GM19372 (cell line): ENCODE measurements around the gene COL15A1.
"Not testable (repeated sequence)": the region's sequence is repeated elsewhere in the genome, so short reads cannot be mapped to it uniquely, and the experiment has no call there.

Experiments used
- ATAC-seq: cut with Tn5 transposase; IDR thresholded peaks from one replicate; pipeline ENCODE4 v1.9.1; 2021; ENCODE audit warnings: mild to moderate bottlenecking, low read depth, moderate library complexity; ENCODE audit not compliant: unreplicated experiment

COL15A1 gene

DNA sequence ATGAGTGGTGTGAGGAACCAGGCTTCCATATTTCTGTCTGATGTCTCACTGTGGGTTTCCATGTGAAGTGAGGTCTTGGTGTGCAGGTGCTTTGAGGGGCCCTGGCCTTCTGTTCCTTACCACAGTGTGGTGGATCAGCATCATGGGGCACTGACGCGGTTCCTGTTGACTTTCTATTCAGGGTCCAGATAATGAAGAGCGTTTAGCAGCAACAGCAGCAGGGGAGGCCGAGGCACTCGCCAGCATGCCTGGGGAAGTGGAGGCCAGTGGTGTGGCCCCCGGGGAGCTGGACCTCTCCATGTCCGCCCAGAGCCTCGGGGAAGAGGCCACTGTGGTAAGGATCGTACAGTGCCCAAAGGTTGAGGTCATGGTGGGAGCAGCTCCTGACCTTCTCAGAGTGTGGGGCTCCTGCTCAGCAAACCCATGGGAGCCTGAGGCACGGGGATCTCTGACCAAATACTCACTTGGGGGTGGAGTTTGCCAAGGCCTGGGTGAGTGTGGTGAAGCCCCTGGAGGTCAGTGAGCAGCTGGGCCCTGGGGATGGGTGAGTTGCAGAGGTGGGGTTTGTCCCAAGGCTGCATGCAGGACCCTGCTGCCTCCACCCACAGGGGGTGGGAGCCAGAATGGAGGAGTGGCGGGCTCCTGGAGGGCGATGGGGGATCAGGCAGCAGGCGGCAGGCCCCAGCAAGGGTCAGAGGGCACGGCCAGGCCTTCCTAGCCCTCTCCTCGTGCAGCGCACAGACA is 61.2 kb downstream of the COL15A1 start:
- no peak for ATAC-seq

DNA sequence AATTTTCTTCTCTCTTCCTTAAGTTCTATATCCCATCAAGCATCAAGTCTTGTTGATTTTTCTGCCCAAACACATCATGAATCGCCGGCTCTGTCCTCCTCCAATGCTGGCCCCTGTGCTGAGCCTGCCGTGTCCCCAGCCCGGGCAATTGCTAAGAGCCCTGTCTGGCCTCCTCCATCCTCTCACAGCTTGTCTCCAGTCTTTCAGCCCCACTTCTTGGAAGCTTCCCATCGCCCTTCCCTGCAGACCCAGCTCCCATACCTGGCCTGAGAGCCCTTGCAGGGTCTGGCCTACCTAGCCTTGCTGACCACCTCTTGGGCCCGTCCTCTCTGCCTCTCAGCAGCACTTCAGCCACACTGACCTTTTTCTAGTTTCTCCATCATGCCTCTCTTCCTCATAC is 61.9 kb downstream of the COL15A1 start:
- ATAC-seq = no peak

DNA sequence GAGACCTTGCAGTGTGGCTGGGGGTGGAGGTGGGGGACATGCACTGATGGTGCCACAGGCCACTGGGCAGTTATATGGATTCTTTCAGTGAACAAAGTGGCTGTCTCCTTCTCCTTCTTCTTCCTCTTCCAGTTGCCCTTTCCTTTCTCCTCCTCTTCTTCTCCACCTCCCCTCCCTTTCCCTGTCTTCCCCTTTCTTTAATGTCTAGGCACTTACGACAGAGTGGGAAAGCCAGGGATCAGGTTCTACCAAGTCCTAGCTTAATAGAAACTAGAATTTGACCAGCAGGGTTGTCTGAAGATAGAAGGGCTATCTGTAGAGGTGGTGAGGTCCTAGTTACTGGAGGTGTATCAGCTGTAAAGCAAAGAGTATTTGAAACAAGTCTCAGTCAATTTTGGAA is 62.8 kb downstream of the COL15A1 start:
- no peak for ATAC-seq

DNA sequence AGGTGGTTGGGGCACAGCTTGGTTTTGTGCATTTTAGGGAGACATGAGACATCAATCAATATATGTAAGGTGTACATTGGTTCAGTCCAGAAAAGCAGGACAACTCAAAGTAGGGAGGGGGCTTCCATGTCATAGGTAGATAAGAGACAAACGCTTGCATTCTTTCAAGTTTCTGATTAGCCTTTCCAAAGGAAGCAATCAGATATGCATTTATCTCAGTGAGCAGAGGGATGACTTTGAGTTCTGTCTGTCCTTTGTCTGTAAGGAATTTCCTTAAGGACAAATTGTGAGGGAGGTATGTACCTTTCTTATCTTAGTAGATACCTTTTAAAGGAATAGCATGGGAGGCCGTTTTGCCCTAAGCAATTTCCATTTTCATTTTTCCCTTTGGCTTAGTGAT is 63.3 kb downstream of the COL15A1 start:
- no peak for ATAC-seq

DNA sequence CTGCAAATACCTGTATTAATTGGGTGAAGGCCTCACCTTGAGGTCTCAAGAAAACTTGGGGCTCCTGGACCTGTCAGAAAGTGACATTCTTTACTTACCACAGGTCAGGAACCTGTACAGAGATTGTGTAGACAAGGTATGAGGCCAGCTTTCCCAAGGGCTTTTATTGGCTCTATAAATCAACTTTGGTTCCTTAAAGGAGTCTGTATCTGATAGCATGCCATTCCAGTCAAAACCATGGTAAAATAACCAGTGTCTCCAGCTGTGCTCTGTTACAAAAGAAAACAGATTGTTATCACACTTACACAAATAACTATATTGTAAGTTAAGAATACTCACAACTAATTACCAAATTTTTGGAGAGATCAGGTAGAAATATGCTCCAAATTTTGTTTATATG is 64.5 kb downstream of the COL15A1 start:
- ATAC-seq = no peak

DNA sequence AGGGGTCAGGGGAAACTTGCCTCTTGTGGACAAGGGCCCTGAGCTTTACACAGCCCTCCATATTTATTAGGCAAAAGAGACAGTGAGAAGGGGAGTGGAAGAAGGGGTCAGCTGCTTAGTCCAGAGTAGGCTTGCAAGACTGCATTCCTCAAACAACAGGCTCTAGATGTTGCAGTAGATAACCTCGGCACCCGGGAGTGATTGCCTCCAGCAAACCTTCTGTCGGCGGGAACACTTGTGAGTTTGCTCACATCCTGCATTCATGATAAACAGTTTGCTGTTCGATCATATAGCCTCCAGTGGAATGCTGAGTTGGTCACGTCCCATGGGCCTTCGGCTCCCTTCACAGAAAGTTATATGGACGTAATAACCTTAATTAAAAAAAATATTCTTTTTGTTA is 66.7 kb downstream of the COL15A1 start:
- ATAC-seq = not testable (repeated sequence)

DNA sequence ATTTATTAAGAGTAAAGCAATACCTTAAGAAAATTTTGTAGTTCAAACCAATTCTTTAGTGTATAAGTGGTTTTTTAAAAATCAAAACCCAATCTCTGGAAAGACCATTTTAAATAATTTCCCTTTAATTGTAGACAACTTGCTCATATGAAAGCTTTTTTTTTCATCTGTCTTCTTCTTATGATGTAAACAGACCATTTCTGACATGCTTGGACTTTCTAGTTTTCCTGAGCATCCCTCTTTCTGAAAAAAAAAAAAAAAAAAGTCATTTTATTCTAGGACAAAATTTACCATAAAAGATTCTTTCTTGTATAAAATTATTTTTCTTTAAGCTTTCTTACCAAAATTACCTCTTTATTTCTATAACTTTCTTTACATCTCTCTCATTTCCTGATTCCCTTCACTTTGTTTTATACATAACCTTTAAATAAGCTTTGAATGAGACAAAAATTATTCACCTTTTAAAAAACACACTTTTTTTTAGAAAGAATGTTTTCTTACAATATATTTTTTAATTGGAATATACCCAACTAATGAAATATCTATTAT is 67.5 kb downstream of the COL15A1 start:
- ATAC-seq = no peak

DNA sequence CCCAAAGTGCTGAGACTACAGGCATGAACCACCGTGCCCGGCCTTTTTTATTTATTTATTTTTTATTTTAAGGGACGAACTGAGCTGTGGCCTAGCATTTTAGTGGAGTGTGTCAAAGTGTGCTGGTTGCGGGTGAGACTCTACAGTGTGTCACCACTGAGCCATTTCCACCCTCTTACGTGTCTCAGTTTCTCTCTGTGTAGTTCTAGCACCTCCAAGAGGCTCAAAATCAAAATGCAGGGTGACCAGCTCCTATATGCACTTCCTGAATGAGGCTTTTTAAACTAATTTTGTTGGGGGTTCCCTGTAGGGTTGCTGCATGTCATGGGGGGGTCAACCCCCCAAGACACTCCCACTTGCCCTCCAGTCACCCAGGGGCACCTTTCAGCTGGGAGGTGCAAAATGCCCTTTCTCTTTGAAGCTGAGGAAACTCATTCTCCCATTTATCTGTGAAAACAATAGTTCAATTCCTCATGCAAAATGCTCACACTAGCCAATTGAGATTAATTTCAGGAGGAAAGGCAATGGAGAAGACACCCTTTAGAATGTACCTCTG is 69.3 kb downstream of the COL15A1 start:
- no peak for ATAC-seq

DNA sequence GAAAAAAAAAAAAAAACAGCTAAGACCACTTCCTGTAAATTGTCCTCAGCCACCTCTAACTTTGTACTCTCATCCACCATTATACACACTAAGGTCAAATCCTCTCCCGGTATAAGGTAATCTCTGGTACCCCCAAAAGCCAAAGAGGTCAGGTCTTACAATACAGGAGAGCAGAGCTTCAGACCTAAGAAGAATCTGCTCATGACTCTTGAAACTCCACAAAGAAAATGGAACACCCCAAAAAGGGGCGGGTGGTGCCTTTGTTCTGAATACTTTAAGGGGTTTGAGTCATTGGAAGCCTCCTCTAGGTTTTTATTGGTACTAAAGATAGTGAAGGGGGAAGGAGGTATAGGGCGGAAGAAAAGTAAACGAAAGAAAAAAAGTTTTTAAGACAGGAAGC is 69.8 kb downstream of the COL15A1 start:
- no peak for ATAC-seq

DNA sequence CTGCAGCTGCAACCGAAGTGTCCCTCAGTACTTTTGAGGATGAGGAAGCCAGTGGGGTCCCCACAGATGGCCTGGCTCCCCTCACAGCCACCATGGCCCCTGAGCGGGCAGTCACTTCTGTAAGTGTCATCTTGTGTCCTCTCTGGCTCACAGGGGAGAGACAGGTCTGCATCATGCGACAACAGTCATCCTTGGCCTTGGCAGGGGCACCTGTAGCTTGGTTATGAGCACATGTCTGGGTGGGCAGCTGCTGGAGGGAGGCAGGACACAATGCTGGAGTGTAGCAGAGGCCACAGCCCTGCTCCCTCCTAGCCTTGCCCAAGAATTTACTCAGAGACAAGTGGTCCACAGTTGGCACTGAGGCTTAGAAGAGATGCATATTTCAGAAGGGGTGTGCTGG is 71.7 kb downstream of the COL15A1 start:
- ATAC-seq = no peak

DNA sequence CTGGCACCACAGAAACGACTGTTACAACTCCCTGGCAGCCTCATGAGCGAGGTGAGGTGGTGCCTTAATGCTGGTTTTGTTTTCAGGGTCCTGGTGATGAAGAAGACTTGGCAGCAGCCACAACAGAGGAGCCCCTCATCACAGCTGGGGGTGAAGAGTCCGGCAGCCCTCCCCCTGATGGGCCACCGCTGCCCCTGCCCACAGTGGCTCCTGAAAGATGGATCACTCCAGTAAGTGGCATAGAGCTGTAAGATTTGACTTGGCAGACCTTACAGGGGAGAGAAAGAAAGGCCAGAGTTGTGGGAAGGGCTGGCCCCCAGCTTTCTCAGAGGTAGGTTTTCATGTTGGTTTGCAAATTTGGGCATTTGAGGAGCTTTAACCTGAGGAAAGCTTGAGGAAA is 72.2 kb downstream of the COL15A1 start:
- no peak for ATAC-seq

DNA sequence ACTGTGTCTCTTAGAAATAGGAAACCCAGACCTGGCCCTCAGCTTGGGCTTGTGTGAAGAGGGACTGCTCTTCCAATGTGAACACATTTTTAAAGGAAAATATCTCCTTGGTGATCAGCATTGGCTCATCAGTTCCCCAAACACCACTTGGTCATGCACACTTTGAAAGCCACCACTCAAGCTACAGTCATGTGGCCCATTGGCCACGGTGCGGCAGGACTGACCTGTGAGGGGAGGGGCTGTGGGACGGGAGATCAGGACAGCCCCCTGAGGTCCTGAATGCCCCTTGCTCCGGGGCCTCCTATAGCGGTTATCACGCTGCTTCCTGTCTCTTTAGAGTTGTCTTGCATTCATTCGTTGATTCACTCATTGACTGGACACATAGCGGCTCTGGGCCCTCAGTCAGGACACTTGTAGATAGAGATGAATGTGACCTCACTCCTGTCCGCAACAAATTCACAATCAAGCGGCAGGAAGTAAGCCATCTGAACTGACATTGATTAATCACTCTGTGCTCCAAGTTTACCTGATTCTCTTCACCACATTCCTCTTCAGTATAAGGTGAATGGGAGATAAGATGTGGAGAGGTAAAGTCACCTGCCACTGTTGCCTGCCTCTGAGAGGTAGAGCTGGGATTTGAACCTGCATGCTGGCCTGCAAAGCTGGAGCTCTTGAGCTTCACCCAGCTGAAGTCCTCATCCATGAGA is 73.1 kb downstream of the COL15A1 start:
- no peak for ATAC-seq

DNA sequence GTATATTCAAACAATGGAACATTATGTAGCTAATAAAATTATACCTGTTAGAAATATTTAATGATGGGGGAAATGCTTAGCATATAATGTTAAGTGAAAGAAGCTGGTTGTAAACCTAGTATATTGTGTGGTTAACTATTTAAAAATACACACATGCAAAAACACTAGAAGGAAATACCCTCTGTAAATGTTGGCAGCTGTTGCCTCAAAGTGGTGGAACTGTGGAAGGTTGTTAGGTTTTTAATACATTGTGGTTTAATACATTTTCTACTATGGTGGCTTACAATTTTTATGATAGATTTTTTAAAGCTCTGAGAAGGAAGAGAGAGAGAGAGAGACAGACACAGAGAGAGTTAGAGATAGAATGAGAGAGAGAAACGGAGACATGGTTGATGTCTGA is 74.9 kb downstream of the COL15A1 start:
- ATAC-seq = no peak

DNA sequence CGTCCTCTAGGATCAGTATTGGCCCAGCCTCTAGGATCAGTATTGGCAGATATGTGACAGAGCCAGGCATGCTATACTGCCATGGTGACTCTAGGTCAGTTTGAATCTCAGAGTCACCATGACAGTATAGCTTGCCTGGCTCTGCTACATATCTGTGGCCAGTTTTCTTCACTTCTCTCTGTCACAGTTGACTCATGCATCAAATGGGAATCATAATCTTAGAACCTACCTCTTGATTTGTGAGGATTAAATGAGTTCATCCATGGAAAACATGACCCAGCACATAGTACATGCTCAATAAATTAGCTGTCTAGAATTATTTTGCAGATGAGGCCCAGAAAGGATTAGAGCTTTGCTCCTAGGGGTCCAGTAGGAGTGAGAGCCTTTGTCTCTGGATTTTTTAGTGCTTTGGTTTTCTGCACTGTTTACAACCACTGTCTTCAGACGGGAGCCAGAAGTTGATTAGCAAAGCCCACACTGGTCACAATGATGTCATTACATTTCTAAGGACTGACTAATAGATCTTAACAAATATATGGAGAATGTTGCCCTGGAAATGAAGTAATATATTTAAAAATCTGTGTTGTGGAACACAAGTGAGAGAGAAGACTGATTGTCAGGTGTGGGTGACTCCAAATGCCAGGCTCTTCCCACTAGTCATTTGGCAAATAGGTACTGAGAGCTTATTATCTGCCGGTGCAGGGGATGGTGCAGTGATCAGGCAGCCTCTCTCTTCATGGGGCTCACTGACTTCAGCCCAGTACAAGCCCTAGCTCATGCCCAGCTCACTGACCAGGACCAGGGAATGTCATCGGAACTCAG is 76.0 kb downstream of the COL15A1 start:
- no peak for ATAC-seq

DNA sequence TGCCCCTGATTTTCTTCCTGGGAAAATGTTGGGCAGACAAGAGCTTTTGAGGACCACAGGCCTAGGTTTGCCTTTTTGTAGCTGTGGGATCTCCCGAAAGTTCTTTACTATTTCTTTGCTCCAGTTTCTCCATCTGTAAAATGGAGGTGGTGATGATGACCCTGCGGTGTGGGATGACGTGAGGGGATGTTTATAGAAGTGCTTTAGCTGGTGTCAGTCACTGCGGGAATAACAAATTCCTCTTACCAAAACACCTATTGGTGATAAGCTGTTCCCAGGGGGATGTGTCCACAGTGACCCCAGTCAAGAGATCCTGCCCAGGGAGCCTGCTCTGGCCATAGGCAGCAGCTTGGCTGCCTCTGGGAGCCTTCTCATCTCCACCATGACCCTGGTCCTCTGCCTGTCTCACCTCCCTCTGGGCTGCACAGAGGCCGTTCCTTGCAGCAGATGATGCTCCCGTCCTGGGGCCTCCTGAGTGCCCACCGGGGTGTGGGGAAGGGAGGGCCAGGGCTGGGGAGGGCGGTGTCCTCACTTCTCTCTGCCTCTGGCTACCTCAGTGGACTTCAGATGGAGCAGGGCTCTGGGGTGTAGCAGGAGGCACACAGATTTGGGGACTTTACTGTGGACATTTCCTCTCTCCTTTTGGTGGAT is 77.2 kb downstream of the COL15A1 start:
- ATAC-seq = no peak

DNA sequence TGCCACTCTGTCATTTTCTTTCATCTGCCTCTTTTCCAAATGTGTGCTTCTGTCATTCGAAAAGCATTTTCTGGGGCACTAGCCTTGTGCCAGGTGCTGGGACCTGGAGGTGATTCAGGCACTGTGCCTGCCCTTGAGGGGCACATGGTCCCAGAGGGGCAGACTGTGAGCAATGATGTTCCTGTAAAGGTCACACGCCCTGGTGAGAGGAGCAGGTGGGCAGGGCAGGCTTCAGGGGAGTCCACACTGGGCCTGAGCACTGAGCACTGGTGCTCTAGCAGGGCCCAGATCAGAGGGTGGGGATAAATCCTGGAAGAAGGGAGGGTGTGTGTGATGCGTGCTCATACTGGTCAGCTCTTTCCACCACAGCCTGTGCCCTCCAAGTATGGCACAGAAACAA is 77.8 kb downstream of the COL15A1 start:
- no peak for ATAC-seq

DNA sequence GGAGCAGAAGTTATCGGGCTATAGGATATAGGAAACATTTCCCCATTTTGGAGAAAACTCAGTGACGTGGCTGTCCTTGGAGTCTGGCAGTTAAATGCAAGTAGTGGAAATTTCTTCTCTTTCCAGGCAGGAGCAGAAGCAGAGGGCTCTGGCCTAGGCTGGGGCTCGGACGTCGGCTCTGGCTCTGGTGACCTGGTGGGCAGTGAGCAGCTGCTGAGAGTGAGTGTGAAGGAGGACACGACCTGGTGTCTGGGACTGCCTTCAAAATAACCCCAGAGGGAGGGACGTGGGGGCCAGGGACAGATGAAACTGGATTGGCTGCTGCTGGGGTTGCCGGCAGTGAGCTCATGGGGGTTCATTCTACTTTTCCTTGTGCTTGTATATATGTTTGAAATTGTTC is 79.5 kb downstream of the COL15A1 start:
- no peak for ATAC-seq

DNA sequence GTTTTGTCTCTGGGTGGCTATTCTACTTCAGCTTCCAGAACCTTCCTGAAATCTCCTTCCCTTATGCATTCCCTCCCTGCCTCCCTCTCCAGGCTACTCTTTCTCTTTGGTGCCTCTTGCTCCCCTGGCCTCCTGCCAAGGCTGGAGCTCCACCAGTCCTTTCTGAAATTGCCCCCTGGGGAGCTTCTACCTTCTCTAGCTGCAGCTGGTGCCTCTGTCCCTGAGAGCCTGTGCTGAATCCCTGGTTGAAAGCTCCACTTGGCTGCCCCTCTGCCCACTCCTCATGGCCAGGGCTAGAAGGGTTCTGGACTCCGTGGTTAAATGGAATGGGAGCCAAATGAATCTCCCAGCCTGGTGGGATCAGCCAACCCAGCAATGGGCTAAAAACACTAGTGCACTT is 80.1 kb downstream of the COL15A1 start:
- ATAC-seq = no peak

DNA sequence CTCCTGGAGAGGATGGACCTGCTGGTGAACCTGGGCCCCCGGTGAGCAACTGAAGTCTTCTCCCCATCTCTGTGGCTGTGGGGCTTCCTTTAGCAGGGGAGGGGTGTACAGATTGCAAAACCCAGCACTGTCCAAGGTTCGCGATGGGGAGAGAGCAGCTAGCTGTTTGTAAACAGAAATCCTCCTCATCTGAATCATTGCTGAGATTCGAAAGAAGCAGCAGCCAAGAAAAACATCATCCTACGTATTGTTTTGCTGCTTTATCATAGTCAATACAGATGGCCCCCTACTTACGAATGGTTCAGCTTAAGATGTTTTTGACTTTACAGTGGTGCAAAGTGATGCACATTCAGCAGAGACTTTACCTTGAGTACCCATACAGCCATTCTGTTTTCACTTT is 81.3 kb downstream of the COL15A1 start:
- no peak for ATAC-seq

DNA sequence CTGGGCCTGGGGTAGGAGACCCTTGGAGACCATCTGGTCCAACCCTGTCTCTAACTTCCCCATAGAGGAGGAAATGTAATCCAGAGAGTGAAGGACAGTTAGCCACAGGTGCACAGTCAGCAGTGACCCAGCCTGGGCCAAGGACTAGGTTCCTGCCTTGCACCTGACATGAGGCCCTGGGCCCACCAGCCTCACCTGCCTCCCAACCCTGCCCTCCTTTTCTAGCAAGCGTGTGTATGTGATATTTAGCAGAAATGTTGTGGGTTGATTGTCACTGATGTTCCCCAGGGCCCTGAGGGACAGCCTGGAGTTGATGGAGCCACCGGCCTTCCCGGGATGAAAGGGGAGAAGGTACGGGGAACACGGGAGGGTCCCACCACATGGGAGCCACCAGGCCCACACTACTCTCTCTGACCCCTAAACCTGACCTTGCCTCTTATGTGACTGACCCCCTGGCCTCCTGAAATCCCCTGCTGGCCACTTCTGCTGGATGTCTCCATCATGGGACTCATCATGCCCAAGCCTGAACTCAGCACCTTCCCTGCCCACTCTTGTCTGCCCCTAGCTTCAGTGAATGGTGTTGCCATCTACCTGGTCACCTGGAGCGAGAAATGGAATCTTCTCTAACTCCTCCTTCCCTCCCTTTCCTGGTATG is 82.0 kb downstream of the COL15A1 start:
- no peak for ATAC-seq
